HL-60 (cell line): ENCODE results near the gene UNC119.

ENCODE experiments used
- DNase-seq, 2 experiments: peaks; one replicate each; pipeline ENCODE4 v3.0.0-alpha.2; 2010 to 2020; ENCODE audit warnings: low read depth in 1 of 2, low spot score in 1 of 2
- H3K27ac ChIP-seq: fragments of 250-450 bp; sonication (Bioruptor Pico); replicated peaks from 2 replicates; pipeline ENCODE4 v1.5.1; 2020; ENCODE audit warnings: mild to moderate bottlenecking, moderate library complexity
- H3K27me3 ChIP-seq: fragments of 250-450 bp; sonication (Bioruptor Pico); 2 replicates; pipeline ENCODE4 v1.5.1; 2021; ENCODE audit warnings: mild to moderate bottlenecking, moderate library complexity; ENCODE audit not compliant: insufficient read depth, poor library complexity, severe bottlenecking
- H3K4me3 ChIP-seq: replicated peaks from 2 replicates; pipeline ENCODE4 v1.5.1; 2011; ENCODE audit warnings: mild to moderate bottlenecking, control low read depth, low read length; ENCODE audit not compliant: insufficient read depth
- CTCF ChIP-seq: IDR thresholded peaks from one replicate; pipeline ENCODE4 v1.5.1; 2011; ENCODE audit warnings: low read length, control low read depth, inconsistent platforms; ENCODE audit not compliant: insufficient read depth
- GABPA ChIP-seq: IDR thresholded peaks from 2 replicates; pipeline ENCODE4 v1.6.1; 2012; ENCODE audit warnings: low read depth
- POLR2AphosphoS5 ChIP-seq: IDR thresholded peaks from 2 replicates; pipeline ENCODE4 v1.6.1; 2012; ENCODE audit warnings: low read depth
- SPI1 ChIP-seq: IDR thresholded peaks from 2 replicates; pipeline ENCODE4 v1.6.1; 2012; ENCODE audit warnings: low read depth, mild to moderate bottlenecking, borderline replicate concordance
- TF ChIP-seq, protein P1 (sequence below): IDR thresholded peaks from 2 replicates; pipeline ENCODE4 v1.6.1; 2012; ENCODE audit warnings: low read depth; ENCODE audit not compliant: insufficient replicate concordance

UNC119 gene

DNA sequence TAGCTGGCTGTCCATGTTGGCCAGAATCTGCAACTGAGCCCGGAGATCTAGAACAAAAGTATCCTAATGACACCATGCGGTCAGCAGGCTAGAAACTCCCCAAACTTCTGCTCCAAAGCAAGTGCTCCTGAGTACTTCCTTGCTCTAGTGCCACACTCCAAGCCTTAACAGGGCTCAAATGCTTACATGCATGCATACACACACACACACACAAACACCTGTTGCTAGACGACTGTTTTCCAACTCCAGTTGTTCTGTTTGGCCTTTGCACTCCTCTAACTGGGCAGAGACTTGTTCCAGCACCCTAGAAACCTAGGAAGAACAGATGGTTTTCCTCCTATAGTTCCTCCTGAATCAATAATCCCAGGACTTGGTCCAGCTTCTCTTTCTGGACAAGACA, 32.0 kb upstream of the UNC119 start:
- Histone ChIP-seq H3K4me3 (no peak overlapping the region), H3K27ac (no peak overlapping the region), H3K27me3 (no peaks in the 10 kb centered on the region)
- TF ChIP-seq CTCF (no peak), GABPA (no peak), POLR2AphosphoS5 (no peak), SPI1 (no peak)
- TF ChIP-seq, protein P1, sequence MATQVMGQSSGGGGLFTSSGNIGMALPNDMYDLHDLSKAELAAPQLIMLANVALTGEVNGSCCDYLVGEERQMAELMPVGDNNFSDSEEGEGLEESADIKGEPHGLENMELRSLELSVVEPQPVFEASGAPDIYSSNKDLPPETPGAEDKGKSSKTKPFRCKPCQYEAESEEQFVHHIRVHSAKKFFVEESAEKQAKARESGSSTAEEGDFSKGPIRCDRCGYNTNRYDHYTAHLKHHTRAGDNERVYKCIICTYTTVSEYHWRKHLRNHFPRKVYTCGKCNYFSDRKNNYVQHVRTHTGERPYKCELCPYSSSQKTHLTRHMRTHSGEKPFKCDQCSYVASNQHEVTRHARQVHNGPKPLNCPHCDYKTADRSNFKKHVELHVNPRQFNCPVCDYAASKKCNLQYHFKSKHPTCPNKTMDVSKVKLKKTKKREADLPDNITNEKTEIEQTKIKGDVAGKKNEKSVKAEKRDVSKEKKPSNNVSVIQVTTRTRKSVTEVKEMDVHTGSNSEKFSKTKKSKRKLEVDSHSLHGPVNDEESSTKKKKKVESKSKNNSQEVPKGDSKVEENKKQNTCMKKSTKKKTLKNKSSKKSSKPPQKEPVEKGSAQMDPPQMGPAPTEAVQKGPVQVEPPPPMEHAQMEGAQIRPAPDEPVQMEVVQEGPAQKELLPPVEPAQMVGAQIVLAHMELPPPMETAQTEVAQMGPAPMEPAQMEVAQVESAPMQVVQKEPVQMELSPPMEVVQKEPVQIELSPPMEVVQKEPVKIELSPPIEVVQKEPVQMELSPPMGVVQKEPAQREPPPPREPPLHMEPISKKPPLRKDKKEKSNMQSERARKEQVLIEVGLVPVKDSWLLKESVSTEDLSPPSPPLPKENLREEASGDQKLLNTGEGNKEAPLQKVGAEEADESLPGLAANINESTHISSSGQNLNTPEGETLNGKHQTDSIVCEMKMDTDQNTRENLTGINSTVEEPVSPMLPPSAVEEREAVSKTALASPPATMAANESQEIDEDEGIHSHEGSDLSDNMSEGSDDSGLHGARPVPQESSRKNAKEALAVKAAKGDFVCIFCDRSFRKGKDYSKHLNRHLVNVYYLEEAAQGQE, result no peak
- DNase-seq, result no peak

DNA sequence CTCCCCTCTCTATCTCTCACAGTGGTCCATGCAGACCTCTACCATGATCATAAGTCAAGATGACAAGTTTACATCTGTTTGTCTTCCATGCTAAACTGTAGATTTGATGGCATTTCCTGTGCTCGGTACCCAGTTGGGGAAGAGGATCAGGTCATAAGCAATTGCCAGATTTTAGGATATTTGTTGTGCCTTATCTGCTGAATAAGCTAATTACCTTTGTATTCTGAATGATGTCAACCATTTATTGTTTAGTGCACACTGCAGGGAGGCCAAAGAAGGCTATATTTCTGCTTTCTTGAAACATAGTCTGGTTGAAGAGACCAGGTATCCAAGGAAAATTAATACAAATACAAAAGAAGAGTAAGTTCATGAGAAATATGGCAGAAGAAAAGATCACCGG, 30.1 kb upstream of the UNC119 start:
- no peaks in the 10 kb centered on the region for H3K27me3 ChIP-seq
- no peak overlapping the region for H3K4me3 ChIP-seq
- TF ChIP-seq GABPA, result no peak
- TF ChIP-seq SPI1, result no peak
- no peak for TF ChIP-seq CTCF
- no peak overlapping the region for H3K27ac ChIP-seq
- DNase-seq, result no peak

- no peak for TF ChIP-seq CTCF
- no peak for TF ChIP-seq GABPA
- no peak for DNase-seq
- Histone ChIP-seq H3K27me3 (no peaks in the 10 kb centered on the region), H3K4me3 (no peak overlapping the region), H3K27ac (no peak overlapping the region)
Observed at GRCh38 chr17:28580959-28581358, 28.5 kb upstream of the UNC119 start.

DNA sequence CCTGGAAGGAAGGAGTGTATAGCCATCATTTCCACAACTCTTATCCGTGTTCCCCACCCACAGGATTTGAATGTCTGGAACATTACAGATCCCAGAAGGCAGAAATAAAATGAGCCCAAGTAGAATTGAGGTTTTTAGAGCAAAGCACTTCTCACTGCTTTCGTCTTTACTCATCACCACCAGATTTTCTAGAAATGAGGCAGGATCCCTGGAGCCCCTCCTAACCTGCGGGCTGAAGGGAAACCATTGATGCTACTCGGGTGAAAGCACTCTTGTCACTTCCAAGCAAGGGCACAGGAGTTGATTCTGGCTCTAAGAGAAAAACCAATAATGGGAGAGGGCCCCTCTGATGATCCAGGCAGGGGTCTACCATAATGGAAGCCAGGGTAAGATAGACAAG, 27.1 kb upstream of the UNC119 start:
- DNase-seq, result no peak
- Histone ChIP-seq H3K27ac (no peak overlapping the region), H3K4me3 (no peak overlapping the region), H3K27me3 (no peaks in the 10 kb centered on the region)
- TF ChIP-seq, protein P1, result no peak
- TF ChIP-seq POLR2AphosphoS5 (no peak), GABPA (no peak), SPI1 (no peak), CTCF (no peak)
